Left cardiac atrium (tissue), 4 donors: ENCODE results near the gene RAD51B. TPM values are rescaled to one million over a fixed set of nuclear protein-coding genes. Genes with fewer than 3 reads are reported as not detected.
"Not testable (repeated sequence)": the region's sequence is repeated elsewhere in the genome, so short reads cannot be mapped to it uniquely, and the experiment has no call there.

Experiments used
- ATAC-seq, 2 donors: fragments of 200-7000 bp; cut with Tn5 transposase; one replicate each; pipeline ENCODE4 v1.9.1; 2020; ENCODE audit warnings: mild to moderate bottlenecking in 2 of 2, moderate library complexity in 2 of 2
- DNase-seq: peaks from one replicate; pipeline ENCODE4 v3.0.0-alpha.2; 2020
- intact Hi-C, 2 donors: fragments of 100-400 bp; cut with DNase I; formaldehyde crosslinking; loops; one replicate each; pipeline versions ENCODE4 v1.14.1 to v1.15.1; 2022 to 2023
- total RNA-seq, 2 donors: library from RNA; stranded (reverse); fragmentation: NEBNext Ultra II Directional; extraction: Animal tissue kit (Norgen Biotek cat#: 25700); gene quantifications; one replicate each; pipeline ENCODE4 v1.2.1, GENCODE V29; 2021
- donor health status: DM: no; HTN: yes; CAD: no.
- donor health status: DM: no; HTN: yes; CAD: no; lungs with severe emphysema.
- donor health status: DM: yes; HTN: yes; CAD: no.
- donor health status: Dilated cardiomyopathy.

Gene RAD51B
- total RNA-seq, 2 donors from 2014 or later = 4.4 to 6.6 TPM

DNA sequence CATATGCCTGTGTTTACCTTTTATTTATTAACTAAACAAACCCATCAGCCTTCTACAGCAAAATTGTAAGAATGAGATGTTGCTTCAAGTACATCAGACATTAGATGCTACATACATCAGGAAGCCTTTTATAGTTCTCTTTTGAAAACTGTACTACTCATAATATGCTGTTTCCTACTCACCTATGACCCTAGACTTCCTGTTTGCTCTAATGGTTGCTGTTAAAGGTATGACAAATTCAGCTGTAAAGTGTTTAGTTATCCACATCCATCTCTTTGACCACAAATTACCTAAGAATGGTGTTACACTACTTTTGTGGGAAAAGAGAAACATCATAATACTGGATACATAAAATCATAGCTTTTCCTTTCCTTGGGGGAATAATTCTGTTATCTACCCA is 220.0 kb downstream of the RAD51B start:
- DNase-seq (no peak), ATAC-seq (no peak)
- intact Hi-C loops = no loop called here

DNA sequence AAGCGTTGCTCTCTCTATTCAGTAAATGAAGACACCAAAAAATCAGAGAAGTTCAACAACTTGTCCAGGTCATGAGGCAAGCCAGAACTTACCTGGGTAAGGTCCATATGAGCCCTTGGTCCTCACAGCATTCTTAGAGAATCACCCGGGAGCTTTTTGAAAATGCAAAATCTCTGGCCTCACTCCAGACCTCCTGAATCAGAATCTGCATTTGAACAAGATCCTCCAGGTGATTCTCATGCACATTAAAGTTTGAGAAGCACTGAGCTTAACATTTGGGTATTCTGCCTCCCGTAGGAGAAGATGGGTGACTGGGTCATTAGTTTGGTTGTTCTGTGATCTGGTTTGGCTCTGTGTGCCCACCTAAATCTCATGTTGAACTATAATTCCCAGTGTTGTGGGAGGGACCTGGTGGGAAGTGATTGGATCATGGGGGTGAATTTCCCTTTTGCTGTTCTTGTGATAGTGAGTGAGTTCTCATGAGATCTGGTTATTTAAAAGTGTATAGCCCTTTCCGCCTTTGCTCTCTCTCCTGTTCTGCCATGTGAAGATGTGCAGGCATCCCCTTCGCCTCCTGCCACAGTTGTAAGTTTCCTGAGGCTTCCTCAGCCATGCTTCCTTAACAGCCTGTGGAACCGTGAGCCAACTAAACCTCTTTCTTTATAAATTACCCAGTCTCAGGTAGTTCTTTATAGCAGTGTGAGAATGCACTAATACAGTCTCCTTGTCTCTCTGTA is 221.2 kb downstream of the RAD51B start:
- ATAC-seq (no peak), DNase-seq (no peak)
- intact Hi-C loops = no loop called here

DNA sequence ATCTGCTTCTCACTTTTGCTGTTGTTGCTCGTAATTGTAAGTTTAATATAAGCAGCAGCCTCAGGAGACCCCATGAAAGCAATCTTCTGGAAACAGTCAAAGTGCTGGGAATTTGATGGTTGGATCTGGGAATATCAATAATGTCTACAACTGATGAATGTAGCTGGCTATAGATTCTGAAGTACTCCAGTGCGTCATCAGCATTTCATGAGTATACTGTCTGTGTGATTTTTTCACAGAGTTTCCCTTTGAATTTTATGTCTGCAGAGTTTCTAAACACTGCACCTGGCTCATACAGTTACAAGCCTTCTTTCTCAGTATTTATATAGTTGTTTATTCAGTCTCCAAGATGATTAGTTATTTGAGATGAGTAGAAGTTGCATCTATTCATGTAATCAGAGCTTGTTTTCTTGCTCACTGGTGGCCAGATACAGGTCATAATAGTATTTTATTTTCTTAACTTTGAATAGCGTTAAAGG is 222.3 kb downstream of the RAD51B start:
- ATAC-seq = no peak
- DNase-seq = no peak
- intact Hi-C loops = no loop called here

DNA sequence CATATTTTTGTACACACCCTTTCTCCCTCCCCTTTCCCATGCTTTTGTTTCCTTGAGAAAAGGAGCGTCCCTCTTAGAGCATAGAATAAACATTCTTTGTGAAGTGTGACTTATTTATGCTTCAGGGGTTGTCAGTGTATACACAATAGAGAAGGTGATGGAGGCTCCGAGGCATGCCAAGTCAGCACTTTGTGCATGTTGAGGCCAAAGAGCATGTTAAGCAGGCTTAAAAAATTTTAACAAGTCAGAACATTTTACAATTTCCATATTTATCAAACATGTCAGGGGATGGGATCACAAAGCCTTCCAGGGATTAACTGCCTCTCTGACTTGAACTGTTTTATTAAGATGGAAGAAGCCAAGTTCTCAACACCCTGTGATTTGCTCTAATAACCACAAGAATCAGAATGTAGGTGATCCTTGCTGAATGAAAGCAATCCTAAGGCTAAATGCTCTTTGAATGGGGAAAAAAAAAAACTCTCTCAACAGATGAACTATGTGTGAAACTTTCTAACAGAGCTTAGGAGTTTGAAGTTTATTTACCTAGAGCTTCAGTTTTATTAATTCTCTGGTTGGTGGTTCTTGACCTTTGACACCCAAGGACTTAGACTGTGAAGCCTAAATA is 223.1 kb downstream of the RAD51B start:
- no peak for ATAC-seq
- no peak for DNase-seq
- intact Hi-C loops = no loop called here

DNA sequence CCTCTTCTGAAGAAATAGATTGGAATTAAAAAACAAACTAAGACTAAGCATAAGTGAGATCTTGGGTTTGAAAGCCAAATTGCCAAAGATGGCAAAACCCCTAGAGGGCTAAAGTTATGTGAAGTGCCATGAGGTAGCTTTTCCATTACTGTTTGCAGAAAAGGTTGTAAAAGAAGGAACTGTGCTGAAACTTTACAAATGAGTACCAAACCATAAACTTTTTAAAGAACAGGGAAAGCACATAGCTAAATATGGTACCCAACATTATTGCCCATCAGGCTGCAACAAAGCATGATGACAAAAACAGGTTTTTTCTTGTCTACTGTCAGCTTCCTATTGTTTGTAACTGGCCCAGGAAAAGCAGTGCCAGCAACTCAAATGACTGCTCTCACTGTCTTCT is 224.2 kb downstream of the RAD51B start:
- DNase-seq (no peak), ATAC-seq (no peak)
- intact Hi-C loops = no loop called here

DNA sequence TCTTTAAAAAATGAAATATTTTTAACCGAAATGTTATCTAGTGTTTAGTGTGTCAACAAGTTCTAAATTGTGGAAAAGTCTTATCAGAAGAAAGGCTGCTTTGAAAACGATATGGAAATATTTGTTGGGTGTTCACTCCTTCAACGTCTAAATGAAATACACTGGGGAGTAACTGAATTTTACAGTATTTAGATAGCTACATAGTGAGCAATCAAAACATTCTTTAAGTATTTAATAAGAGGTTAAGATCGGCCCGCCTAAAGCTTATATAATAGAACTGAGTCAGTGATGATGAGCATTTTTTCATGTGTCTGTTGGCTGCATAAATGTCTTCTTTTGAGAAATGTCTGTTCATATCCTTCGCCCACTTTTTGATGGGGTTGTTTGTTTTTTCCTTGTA is 228.3 kb downstream of the RAD51B start:
- intact Hi-C loops = no loop called here
- peak in 1 of 2 donors; percentile 95 for ATAC-seq

DNA sequence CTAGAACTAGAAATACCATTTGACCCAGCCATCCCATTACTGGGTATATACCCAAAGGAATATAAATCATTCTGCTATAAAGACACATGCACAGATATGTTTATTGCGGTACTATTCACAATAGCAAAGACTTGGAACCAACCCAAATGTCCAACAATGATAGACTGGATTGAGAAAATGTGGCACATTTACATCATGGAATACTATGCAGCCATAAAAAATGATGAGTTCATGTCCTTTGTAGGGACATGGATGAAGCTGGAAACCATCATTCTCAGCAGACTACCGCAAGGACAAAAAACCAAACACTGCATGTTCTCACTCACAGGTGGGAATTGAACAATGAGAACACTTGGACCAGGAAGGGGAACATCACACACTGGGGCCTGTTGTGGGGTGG is 229.2 kb downstream of the RAD51B start:
- ATAC-seq, DNase-seq, intact Hi-C loops: not testable (repeated sequence)

More for the DNA sequence above, 228.3 kb downstream of the RAD51B start:
- no peak for DNase-seq

DNA sequence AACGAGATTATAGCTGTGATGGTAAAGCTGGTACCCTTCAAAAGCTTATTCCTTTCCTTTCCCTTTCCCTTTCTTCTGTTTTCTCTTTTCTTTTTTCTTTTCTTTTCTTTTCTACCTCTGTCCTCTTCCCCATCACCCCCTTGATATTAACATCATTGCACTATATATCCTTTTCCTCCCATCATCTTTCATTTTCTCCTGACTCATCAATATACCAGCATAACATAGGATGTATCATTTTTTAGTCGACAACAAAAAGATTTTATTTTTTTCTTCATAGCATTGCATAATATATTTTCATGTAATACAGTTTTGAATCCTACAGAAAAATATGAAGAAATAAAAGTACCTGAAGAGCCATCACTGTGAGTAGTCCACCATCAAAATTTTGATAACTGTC is 230.6 kb downstream of the RAD51B start:
- DNase-seq = no peak
- intact Hi-C loops = no loop called here
- no peak for ATAC-seq

DNA sequence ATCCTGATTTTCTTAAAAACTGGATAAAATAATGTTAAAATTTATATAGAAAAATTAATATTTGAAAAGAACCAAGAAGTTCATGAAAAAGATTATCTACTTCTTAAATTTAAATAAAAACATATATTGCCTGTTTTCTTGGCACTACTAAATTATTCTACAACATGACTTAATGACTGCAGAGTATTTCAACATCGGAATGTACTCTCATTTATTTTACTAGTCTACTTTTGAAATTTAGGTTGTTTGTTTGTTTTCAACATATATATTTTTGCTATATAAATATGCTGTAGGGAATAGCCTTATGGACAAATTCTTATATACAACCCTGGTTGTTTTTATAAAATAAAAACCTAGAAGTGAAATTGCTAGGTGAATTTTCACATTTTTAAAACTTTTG is 231.6 kb downstream of the RAD51B start:
- no peak for ATAC-seq
- intact Hi-C loops = no loop called here

DNA sequence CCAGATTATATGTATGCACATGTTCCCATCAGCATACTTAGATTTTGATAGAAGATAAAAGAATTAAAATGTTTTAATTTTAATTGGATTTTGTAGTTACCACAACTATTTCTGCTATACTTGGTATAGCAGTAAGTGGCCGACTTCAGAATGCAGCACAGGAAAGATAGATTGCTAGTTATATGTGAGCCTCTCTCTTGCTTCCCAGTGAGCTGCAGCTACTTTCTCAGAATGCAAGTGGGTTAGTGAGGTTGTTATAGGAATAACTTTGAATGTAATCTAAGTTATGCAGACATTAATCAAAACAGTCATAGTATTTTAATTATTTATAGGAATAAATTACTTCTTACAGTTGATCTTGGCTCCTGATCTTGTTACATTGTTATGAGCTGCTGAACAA is 240.6 kb downstream of the RAD51B start:
- ATAC-seq (no peak), DNase-seq (no peak)
- intact Hi-C loops = loop anchor here in 1 of 2 donors (10.0 kb wide), 1 partner anchor 215 kb away; no protein-coding TSS in a partner anchor

More for the DNA sequence above, 231.6 kb downstream of the RAD51B start:
- DNase-seq = no peak

DNA sequence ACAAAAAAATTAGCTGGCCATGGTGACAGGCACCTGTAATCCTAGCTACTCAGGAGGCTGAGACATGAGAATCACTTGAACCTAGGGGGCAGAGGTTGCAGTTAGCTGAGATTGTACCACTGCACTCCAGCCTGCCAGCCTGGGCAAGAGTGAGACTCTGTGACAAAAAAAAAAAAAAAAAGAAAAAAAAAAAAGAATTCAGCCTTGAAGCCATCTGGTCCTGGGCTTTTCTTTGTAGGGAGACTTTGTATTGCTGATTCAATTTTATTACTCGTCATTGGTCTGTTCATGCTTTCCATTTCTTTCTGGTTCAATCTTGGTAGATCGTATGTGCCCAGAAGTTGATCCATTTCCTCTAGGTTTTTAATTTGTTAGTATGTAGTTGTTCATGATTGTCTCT is 243.1 kb downstream of the RAD51B start:
- intact Hi-C loops = loop anchor here in 1 of 2 donors (10.0 kb wide), 1 partner anchor 218 kb away; no protein-coding TSS in a partner anchor
- DNase-seq (no peak), ATAC-seq (no peak)

DNA sequence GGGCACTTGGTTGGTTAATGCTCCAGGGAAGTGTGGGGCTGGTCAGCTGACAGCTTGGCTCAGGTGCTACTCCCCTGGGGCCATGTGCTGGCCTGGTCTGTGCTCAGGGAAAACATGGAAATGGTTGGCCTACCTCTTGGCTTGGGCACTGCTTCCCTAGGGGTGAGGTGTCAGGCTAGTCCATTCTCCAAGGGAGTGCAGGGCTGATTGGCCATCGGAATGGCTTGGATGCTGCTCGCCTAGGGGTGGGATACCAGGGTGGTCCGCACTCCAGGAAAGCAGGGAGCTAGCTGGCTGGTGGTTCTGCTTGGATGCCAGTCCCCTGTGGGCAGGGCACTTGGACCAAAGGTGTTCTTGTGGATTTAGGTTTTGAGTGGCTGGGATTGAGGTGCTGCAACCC is 245.7 kb downstream of the RAD51B start:
- ATAC-seq (no peak), DNase-seq (no peak)
- intact Hi-C loops = loop anchor here in 1 of 2 donors (10.0 kb wide), 1 partner anchor 221 kb away; no protein-coding TSS in a partner anchor

DNA sequence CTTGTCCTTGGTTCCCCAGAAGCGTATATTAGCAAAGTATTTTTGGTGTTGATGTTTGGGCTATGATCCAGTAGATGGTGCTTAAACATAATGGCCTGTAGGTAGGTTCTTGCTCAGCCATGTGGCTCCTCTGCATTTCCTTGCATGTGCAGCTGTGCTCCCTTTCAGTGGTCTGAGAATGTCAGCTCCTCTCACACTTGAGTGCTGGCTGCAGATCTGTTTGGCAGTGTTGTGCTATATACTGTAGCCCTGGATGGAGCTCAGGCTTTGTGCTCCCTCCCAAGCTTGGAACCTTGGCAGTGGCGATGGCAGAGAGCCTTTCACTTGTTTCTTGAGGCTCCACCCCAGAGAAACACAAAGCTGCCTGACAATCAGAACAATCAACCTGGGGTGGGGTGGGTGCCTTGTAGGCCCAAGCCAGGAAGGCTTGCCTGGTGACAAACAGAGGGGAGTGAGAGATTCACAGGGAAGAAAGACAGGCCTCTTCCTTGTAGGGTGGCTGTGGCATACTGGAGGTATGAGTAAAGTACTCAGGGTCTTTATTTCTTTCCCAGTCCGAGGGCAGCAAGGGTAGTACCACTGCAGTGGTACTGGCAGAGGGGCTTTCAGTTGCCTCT is 255.3 kb downstream of the RAD51B start:
- no peak for ATAC-seq
- intact Hi-C loops = no loop called here
- DNase-seq = no peak

DNA sequence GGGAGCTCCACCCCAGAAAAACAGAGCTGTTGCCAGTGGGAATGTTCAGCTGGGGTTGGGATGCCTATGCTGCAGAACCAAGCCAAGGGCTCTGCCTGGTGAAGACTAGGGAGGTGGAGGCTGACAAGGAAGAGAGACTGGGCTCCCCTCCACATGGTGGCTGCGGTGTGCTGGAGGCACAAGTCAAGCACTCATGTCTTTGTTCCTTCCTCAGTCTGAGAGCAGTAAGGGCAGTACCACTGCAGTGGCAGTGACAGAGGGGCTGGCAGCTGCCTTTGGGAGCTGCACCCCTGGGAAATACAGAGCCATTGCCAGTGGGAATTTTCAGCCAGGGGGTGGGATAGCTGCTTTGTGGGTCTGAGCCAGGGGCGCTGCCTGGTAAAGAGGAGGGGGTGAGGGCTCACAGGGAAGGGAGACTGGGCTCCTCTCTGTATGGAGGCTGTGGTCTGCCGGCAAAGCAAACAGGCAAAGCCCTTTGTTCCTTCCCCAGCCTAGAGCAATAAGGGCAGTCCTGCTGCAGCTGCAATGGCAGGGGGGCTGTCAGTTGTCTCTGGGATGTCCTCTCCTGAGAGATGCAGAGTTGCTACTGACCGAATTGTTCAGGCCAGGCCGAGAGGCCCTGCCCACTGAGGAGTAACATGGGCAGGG is 255.9 kb downstream of the RAD51B start:
- DNase-seq = no peak
- ATAC-seq = no peak
- intact Hi-C loops = no loop called here

DNA sequence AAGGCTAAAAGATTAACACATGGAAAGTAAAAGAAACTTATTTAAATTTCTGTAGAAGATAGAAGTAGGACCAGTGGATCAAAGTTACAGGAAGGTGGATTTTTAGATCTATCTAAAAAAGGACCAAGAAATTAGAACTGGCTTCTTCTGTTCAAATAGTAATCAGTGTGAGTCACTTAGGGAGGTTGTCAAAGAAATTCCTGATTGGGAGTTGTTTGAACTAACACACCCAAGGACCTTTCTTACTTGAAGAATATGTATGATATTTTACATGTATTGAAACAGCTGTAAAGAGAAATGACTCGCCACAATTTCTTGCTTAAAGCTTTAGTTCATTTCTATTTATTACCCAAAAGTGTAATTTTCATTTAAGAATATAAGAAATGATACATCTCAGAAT is 256.9 kb downstream of the RAD51B start:
- intact Hi-C loops = no loop called here
- no peak for DNase-seq
- no peak for ATAC-seq

DNA sequence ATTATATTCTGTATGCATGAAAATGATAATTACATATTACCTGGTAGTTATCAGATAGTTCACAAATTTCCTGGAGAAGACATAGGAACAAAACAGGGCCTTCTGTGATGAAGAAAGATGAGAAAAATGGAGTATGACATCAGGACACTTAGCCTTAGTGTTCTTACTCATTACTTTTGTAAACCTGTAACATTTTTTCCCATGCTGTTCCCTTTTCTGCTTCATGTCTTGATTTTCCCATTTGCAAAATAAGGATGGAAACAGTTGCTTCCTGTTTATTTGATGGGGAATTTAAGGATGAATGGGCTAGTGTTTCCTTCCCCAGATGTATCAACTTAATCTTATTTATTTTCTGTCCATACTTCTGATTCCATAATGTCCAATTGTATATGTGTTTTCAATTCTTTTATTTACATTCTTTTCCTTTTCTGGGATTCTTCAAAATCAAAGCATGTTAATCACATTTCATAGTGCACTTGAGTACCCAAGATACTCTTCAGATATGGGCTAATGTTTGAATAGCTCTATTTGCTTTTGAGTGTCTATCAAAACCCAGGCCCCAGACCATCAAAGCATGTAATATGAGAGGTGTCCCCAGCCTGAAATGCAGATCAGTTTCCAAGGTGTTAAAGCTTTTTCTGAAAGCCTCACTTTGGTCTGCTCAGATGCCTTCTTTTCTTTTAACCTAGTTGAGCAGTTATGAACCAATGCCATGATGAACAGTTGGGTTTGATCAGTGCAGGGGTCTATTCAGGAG is 260.5 kb downstream of the RAD51B start:
- no peak for DNase-seq
- intact Hi-C loops = no loop called here
- no peak for ATAC-seq

DNA sequence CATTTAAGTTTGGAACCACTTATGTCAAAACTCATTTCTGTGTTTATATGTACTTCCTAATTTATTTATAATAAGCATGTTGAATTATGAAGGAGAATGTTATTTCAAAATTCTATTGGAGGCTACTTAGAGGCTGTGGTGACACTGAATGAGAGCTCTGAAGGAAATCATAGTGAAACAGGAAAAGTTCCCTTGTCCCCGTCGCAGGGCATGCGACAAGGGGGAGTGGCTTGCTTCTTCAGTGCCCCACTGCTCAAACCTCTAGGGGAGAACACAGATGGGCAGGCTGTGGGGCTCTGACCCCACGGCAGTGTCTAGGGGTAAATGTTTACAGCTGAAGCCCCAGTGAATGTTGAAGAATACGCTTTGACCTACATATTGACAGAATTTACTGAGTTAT is 261.9 kb downstream of the RAD51B start:
- intact Hi-C loops = no loop called here

DNA sequence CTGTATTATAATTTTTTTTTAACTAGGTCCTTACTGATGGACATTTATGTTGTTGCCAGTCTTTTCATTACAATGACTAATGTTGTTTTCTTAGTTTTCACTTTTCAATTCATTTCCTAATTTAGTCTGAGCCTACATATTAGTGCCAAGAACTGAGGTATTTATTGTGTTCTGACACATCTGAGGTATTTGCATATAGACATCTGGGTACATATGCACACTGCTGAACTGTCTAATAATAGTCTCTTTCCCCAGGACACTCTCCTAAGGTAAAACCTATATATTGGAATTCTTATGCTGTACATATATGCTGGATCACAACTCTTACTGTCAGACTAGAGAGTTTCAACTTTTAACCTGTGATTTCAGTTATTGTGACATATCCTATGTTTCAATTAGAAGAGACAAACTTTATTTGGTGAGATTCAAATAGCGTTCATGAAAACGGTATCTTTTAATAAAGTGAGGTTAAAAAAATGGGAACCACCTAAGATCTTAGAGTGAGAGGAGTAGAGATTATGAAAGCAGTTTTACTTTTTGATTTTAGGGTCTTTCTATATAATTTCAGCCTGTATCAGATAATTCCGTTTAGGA is 263.2 kb downstream of the RAD51B start:
- ATAC-seq (no peak), DNase-seq (no peak)
- intact Hi-C loops = no loop called here

More for the DNA sequence above, 261.9 kb downstream of the RAD51B start:
- ATAC-seq (no peak), DNase-seq (no peak)

DNA sequence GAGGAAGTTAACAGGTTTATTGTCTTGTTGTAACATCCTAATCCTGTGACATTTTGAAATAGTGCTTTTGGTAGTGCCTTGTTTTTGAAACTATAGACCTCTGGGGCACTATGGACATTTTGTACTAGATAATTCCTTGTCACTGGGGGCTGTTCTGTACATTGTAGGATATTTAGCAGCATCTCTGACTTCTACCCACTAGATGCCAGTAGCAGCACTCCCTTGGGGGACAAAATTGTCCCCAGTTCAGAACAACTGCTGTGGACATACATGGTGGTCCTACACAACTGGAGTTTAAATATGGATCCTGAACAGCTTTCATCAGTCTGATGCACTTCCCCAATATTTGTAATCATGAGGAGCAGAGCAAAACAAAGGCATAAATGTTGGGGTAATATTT is 264.7 kb downstream of the RAD51B start:
- ATAC-seq (no peak), DNase-seq (no peak)
- intact Hi-C loops = no loop called here
